HuH-7.5 (cell line): ENCODE results near the gene DHODH.
"Not testable (repeated sequence)": the region's sequence is repeated elsewhere in the genome, so short reads cannot be mapped to it uniquely, and the experiment has no call there.

Experiments
- DNase-seq: peaks from one replicate; pipeline ENCODE4 v3.0.0; 2011; ENCODE audit warnings: low spot score

DHODH gene

GRCh38 chr16:72054254-72054847 is 45.8 kb downstream of the DHODH start, which contains the start of gene HP:
TSS of gene HP (plus strand) at chr16:72054505. CDS start at chr16:72054653, 148 bp downstream.
- peak; percentile 28 for DNase-seq

GRCh38 chr16:72055911-72056310 is 47.4 kb downstream of the DHODH start:
- DNase-seq, result no peak

GRCh38 chr16:72057313-72057712 is 48.8 kb downstream of the DHODH start:
- not testable (repeated sequence) for DNase-seq

GRCh38 chr16:72059060-72059459 is 50.5 kb downstream of the DHODH start:
- DNase-seq, result not testable (repeated sequence)

- DNase-seq, result no peak
Measured at GRCh38 chr16:72060405-72060804, 51.9 kb downstream of the DHODH start.

- no peak for DNase-seq
Measured at GRCh38 chr16:72061564-72061963, 53.0 kb downstream of the DHODH start.

GRCh38 chr16:72064361-72064894 is 55.9 kb downstream of the DHODH start:
- DNase-seq, result no peak

GRCh38 chr16:72066747-72067146 is 58.2 kb downstream of the DHODH start:
- peak; percentile 29 for DNase-seq

GRCh38 chr16:72068930-72069329 is 60.4 kb downstream of the DHODH start:
- DNase-seq, result no peak

- DNase-seq, result no peak
Measured at GRCh38 chr16:72072514-72073342, 64.2 kb downstream of the DHODH start.

- no peak for DNase-seq
Measured at GRCh38 chr16:72073560-72074230, 65.2 kb downstream of the DHODH start.

GRCh38 chr16:72075067-72075466 is 66.5 kb downstream of the DHODH start:
- DNase-seq, result not testable (repeated sequence)
